ENCODE data around the gene INTS1.

- TF ChIP-seq CTCF (IDR thresholded peaks at IDR 0.05): no peak
- TF ChIP-seq POLR2A (IDR thresholded peaks at IDR 0.05): no peak
Measured at GRCh38 chr7:1535100-1535458, 30.9 kb upstream of the INTS1 start.
